H9 (cell line): ENCODE measurements around the gene RSL1D1. TPM values are rescaled to one million over a fixed set of nuclear protein-coding genes. Genes with fewer than 3 reads are reported as not detected.

Source experiments
- DNase-seq: peaks from one replicate; pipeline ENCODE4 v3.0.0-alpha.2; 2017
- H2AFZ ChIP-seq: one replicate; pipeline ENCODE4 v1.6.1; 2013; ENCODE audit warnings: mild to moderate bottlenecking, low read length, control low read depth, moderate library complexity
- H2AK5ac ChIP-seq: 2 replicates; pipeline ENCODE4 v1.6.1; 2013; ENCODE audit warnings: low read length, control low read depth, mixed read lengths; ENCODE audit not compliant: insufficient read length
- H2BK120ac ChIP-seq: one replicate; pipeline ENCODE4 v1.6.1; 2013; ENCODE audit warnings: low read depth, mild to moderate bottlenecking, low read length, control low read depth, inconsistent platforms; ENCODE audit not compliant: poor library complexity, severe bottlenecking
- H2BK12ac ChIP-seq: 2 replicates; pipeline ENCODE4 v1.6.1; 2013; ENCODE audit warnings: low read length, control low read depth, mixed read lengths, low read depth; ENCODE audit not compliant: insufficient read length
- H2BK15ac ChIP-seq: 2 replicates; pipeline ENCODE4 v1.6.1; 2013; ENCODE audit warnings: low read depth, low read length, control low read depth
- H2BK20ac ChIP-seq: one replicate; pipeline ENCODE4 v1.6.1; 2013; ENCODE audit warnings: low read depth, mild to moderate bottlenecking, low read length, control low read depth, inconsistent platforms; ENCODE audit not compliant: poor library complexity, severe bottlenecking
- H2BK5ac ChIP-seq: 2 replicates; pipeline ENCODE4 v1.6.1; 2013; ENCODE audit warnings: low read length, control low read depth, mixed read lengths; ENCODE audit not compliant: insufficient read length
- H3K14ac ChIP-seq: 2 replicates; pipeline ENCODE4 v1.6.1; 2013; ENCODE audit warnings: low read length, control low read depth; ENCODE audit not compliant: insufficient read depth
- H3K18ac ChIP-seq: 2 replicates; pipeline ENCODE4 v1.6.1; 2013; ENCODE audit warnings: low read depth, mild to moderate bottlenecking, mixed read lengths, low read length, control low read depth; ENCODE audit not compliant: insufficient read length
- H3K23ac ChIP-seq: 2 replicates; pipeline ENCODE4 v1.6.1; 2013; ENCODE audit warnings: low read length, control low read depth, mixed read lengths, low read depth; ENCODE audit not compliant: insufficient read length
- H3K23me2 ChIP-seq: 2 replicates; pipeline ENCODE4 v1.6.1; 2013; ENCODE audit warnings: low read depth, mild to moderate bottlenecking, mixed read lengths, low read length, control low read depth; ENCODE audit not compliant: insufficient read length, poor library complexity, severe bottlenecking
- H3K27ac ChIP-seq: 2 replicates; pipeline ENCODE4 v1.5.1; 2013; ENCODE audit warnings: low read length, control low read depth, mixed read lengths, low read depth; ENCODE audit not compliant: insufficient read length
- H3K27me3 ChIP-seq: 2 replicates; pipeline ENCODE4 v1.6.1; 2013; ENCODE audit warnings: low read length, control low read depth, inconsistent platforms; ENCODE audit not compliant: insufficient read depth
- H3K4ac ChIP-seq: 2 replicates; pipeline ENCODE4 v1.6.1; 2013; ENCODE audit warnings: low read depth, mild to moderate bottlenecking, control low read depth, inconsistent platforms, low read length, moderate library complexity
- H3K4me1 ChIP-seq: 2 replicates; pipeline ENCODE4 v1.6.1; 2013; ENCODE audit warnings: low read length, control low read depth, inconsistent platforms; ENCODE audit not compliant: insufficient read depth
- H3K4me2 ChIP-seq: 2 replicates; pipeline ENCODE4 v1.6.1; 2013; ENCODE audit warnings: low read length, control low read depth, mixed read lengths; ENCODE audit not compliant: insufficient read length, insufficient read depth
- H3K56ac ChIP-seq: 2 replicates; pipeline ENCODE4 v1.6.1; 2013; ENCODE audit warnings: low read depth, mild to moderate bottlenecking, mixed read lengths, low read length, control low read depth; ENCODE audit not compliant: insufficient read length
- H3K79me1 ChIP-seq: 2 replicates; pipeline ENCODE4 v1.6.1; 2013; ENCODE audit warnings: low read depth, mild to moderate bottlenecking, moderate library complexity, low read length, control low read depth, inconsistent platforms; ENCODE audit not compliant: insufficient read depth, poor library complexity, severe bottlenecking
- H3K79me2 ChIP-seq: 2 replicates; pipeline ENCODE4 v1.6.1; 2013; ENCODE audit warnings: low read length, control low read depth, inconsistent platforms; ENCODE audit not compliant: insufficient read depth
- H3K9ac ChIP-seq: 2 replicates; pipeline ENCODE4 v1.6.1; 2013; ENCODE audit warnings: low read length, control low read depth, mixed read lengths; ENCODE audit not compliant: insufficient read length; ENCODE audit errors: extremely low read depth
- H3K9me3 ChIP-seq: one replicate; pipeline ENCODE4 v1.6.1; 2013; ENCODE audit warnings: low read depth, low read length, inconsistent platforms; ENCODE audit not compliant: control insufficient read depth
- H3T11ph ChIP-seq: one replicate; pipeline ENCODE4 v1.6.1; 2013; ENCODE audit warnings: mild to moderate bottlenecking, low read length, control low read depth, inconsistent platforms
- H4K20me1 ChIP-seq: one replicate; pipeline ENCODE4 v1.6.1; 2013; ENCODE audit not compliant: control insufficient read depth, insufficient read length, insufficient read depth
- H4K5ac ChIP-seq: 2 replicates; pipeline ENCODE4 v1.6.1; 2013; ENCODE audit warnings: low read depth, mild to moderate bottlenecking, mixed read lengths, low read length, control low read depth; ENCODE audit not compliant: insufficient read length
- H4K8ac ChIP-seq: replicated peaks from 2 replicates; pipeline ENCODE4 v1.6.1; 2013; ENCODE audit warnings: low read length, control low read depth, mixed read lengths, low read depth; ENCODE audit not compliant: insufficient read length
- H4K91ac ChIP-seq: 2 replicates; pipeline ENCODE4 v1.6.1; 2013; ENCODE audit warnings: low read depth, mild to moderate bottlenecking, moderate library complexity, mixed read lengths, low read length, control low read depth; ENCODE audit not compliant: insufficient read length
- H3K27ac Mint-ChIP-seq, 3 experiments: 2 replicates in 2 of 3; 3 replicates in 1 of 3; pipeline ENCODE4 v1.8.0; 2020 to 2021; ENCODE audit warnings: mixed read lengths in 3 of 3, mild to moderate bottlenecking in 1 of 3, moderate library complexity in 1 of 3
- H3K27me3 Mint-ChIP-seq: 2 replicates; pipeline ENCODE4 v1.8.0; 2021; ENCODE audit warnings: low read depth, mild to moderate bottlenecking, moderate library complexity, mixed read lengths
- H3K36me3 Mint-ChIP-seq, 3 experiments: 2 replicates in 2 of 3; 3 replicates in 1 of 3; pipeline ENCODE4 v1.8.0; 2020 to 2021; ENCODE audit warnings: low read depth in 3 of 3, mixed read lengths in 3 of 3; ENCODE audit not compliant: insufficient read depth in 1 of 3
- H3K4me1 Mint-ChIP-seq, 2 experiments: 2 replicates each; pipeline ENCODE4 v1.8.0; 2020; ENCODE audit warnings: mixed read lengths in 2 of 2
- H3K4me3 Mint-ChIP-seq, 2 experiments: 2 replicates in 1 of 2; 3 replicates in 1 of 2; pipeline ENCODE4 v1.8.0; 2020 to 2021; ENCODE audit warnings: mild to moderate bottlenecking in 2 of 2, mixed read lengths in 2 of 2, moderate library complexity in 1 of 2
- H3K9me3 Mint-ChIP-seq, 2 experiments: 2 replicates in 1 of 2; 3 replicates in 1 of 2; pipeline ENCODE4 v1.8.0; 2020; ENCODE audit warnings: mild to moderate bottlenecking in 2 of 2, mixed read lengths in 2 of 2, moderate library complexity in 1 of 2
- WGBS: extraction: QIAGEN DNeasy Blood & Tissue Kit; methylation state at CpG from one replicate; pipeline ENCODE4 v1.1.7; 2013; ENCODE audit warnings: missing lambda C conversion rate, low lambda C conversion rate, mixed read lengths; ENCODE audit not compliant: insufficient read length; ENCODE audit errors: extremely low coverage; 5-methylcytosine and 5-hydroxymethylcytosine counted together
- total RNA-seq: library from RNA; stranded (reverse); gene quantifications from 2 replicates; pipeline ENCODE4 v1.2.1, GENCODE V29; 2021
- TF ChIP-seq, protein P1 (sequence below): fragments of 200-600 bp; sonication (generic); conservative IDR thresholded peaks from 3 replicates; pipeline ENCODE4 v1.8.0; 2021; ENCODE audit warnings: antibody characterized with exemption, mild to moderate bottlenecking

Gene RSL1D1
- total RNA-seq, 1 experiment from 2014 or later, result 334 TPM

DNA sequence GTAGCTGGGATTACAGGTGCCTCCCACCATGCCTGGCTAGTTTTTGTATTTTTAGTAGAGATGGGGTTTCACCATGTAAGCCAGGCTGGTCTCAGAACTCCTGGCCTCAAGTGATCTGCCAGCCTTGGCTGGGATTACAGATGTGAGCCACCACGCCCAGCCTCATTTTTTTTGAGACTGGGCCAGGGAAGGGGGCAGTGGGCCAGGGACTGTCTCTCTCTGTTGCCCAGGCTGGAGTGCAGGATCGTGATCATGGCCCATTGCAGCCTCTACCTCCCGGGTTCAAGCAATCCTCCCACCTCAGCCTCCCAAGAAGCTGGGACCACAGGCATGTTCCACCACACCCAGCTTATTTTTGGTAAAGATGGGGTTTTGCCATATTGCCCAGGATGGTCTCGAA lies 16.0 kb downstream of the RSL1D1 start:
- H4K20me1 ChIP-seq, result peaks cover 2% of the 10 kb centered on the region
- no peak overlapping the region for H2BK120ac ChIP-seq
- H3K79me2 ChIP-seq, result no peaks in the 10 kb centered on the region
- no peak overlapping the region for H4K5ac ChIP-seq
- H3K4ac ChIP-seq, result no peak overlapping the region
- H3K9ac ChIP-seq, result no peak overlapping the region
- H2AK5ac ChIP-seq, result no peak overlapping the region
- peaks cover 9 to 12% of the 10 kb centered on the region in 2 experiments for H3K4me1 Mint-ChIP-seq
- TF ChIP-seq, protein P1, sequence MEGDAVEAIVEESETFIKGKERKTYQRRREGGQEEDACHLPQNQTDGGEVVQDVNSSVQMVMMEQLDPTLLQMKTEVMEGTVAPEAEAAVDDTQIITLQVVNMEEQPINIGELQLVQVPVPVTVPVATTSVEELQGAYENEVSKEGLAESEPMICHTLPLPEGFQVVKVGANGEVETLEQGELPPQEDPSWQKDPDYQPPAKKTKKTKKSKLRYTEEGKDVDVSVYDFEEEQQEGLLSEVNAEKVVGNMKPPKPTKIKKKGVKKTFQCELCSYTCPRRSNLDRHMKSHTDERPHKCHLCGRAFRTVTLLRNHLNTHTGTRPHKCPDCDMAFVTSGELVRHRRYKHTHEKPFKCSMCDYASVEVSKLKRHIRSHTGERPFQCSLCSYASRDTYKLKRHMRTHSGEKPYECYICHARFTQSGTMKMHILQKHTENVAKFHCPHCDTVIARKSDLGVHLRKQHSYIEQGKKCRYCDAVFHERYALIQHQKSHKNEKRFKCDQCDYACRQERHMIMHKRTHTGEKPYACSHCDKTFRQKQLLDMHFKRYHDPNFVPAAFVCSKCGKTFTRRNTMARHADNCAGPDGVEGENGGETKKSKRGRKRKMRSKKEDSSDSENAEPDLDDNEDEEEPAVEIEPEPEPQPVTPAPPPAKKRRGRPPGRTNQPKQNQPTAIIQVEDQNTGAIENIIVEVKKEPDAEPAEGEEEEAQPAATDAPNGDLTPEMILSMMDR, result no peak
- H3K27ac Mint-ChIP-seq, result no peak overlapping the region
- no peak overlapping the region for H3K4me3 Mint-ChIP-seq
- H3K79me1 ChIP-seq, result no peaks in the 10 kb centered on the region
- no peak overlapping the region for H2BK20ac ChIP-seq
- H2BK5ac ChIP-seq, result no peak overlapping the region
- H3K27ac ChIP-seq, result no peak overlapping the region
- no peak overlapping the region for H2AFZ ChIP-seq
- H3T11ph ChIP-seq, result no peak overlapping the region
- H2BK15ac ChIP-seq, result no peak overlapping the region
- H3K18ac ChIP-seq, result no peak overlapping the region
- no peaks in the 10 kb centered on the region for H3K27me3 Mint-ChIP-seq
- no peaks in the 10 kb centered on the region for H3K9me3 ChIP-seq
- DNase-seq, result no peak
- no peak overlapping the region for H4K8ac ChIP-seq
- H3K4me2 ChIP-seq, result no peak overlapping the region
- no peak overlapping the region for H3K14ac ChIP-seq
- no peaks in the 10 kb centered on the region; a peak in 1 of 5 replicates for H3K9me3 Mint-ChIP-seq
- H3K23me2 ChIP-seq, result no peaks in the 10 kb centered on the region
- peaks cover 24 to 45% (median 38%) of the 10 kb centered on the region in 3 experiments for H3K36me3 Mint-ChIP-seq
- no peak overlapping the region for H4K91ac ChIP-seq
- no CpG with 5 or more reads among the region's 4 CpGs for WGBS
- no peak overlapping the region for H2BK12ac ChIP-seq
- H3K56ac ChIP-seq, result no peak overlapping the region
- no peak overlapping the region for H3K23ac ChIP-seq
- no peaks in the 10 kb centered on the region for H3K4me1 ChIP-seq
- H3K27me3 ChIP-seq, result no peaks in the 10 kb centered on the region
